Measurements from ENCODE around the gene PTDSS2.

DNA sequence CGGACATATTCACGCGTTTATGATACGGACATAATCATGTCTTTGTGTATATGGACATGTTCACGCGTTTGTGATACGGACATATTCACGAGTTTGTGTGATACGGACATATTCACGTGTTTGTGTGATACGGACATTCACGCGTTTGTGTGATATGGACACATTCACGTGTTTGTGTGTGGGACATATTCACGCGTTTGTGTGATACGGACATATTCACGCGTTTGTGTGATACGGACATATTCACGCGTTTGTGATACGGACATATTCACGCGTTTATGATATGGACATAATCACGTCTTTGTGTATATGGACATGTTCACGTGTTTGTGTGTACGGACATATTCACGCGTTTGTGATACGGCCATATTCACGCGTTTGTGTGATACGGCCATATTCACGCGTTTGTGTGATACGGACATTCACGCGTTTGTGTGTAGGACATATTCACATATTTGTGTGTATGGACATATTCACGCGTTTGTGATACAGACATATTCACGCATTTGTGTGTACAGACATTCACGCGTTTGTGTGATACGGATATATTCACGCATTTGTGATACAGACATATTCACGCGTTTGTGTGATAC lies 24.9 kb downstream of the PTDSS2 start:
- TF ChIP-seq POLR2A (IDR thresholded peaks at IDR 0.05; ENCODE audit: low read depth, low read length) (no peak), TAF1 (IDR thresholded peaks at IDR 0.05; ENCODE audit: borderline replicate concordance, low read depth, low read length) (no peak)

Measured in GM12892 (cell line).